Esophagus squamous epithelium (tissue), 4 donors: ENCODE measurements around the gene FPGT. TPM values are rescaled to one million over a fixed set of nuclear protein-coding genes. Genes with fewer than 3 reads are reported as not detected.

ENCODE experiments used
- total RNA-seq, 4 donors: library from RNA; depleted of rRNA; stranded (reverse); fragments of >200 nt; gene quantifications; one replicate each; pipeline ENCODE4 v1.1.0, GENCODE V29; 2016

The FPGT gene
- total RNA-seq, 4 donors from 2014 or later: 9.6 to 20.8 (median 14.6) TPM

Other genes starting within 250 kb of the FPGT start
- gene LRRIQ3, start 66 bp upstream of the FPGT start, total RNA-seq: under 1 TPM in 3 of 4 donors, not detected in 1; 0.23 to 0.57 (median 0.57) TPM
- under 1 TPM in 1 of 4 donors, not detected in 3; 0.19 TPM for gene TNNI3K, start 37.1 kb downstream of the FPGT start, total RNA-seq